GM19395 (cell line): Measurements from ENCODE around the gene CRTC2.

ENCODE experiments used
- ATAC-seq: cut with Tn5 transposase; IDR thresholded peaks from one replicate; pipeline ENCODE4 v1.9.1; 2021; ENCODE audit warnings: mild to moderate bottlenecking, moderate library complexity; ENCODE audit not compliant: unreplicated experiment

Gene CRTC2

GRCh38 chr1:153899509-153899908 lies 58.9 kb downstream of the CRTC2 start:
- ATAC-seq: no peak
